CD8-positive, alpha-beta memory T cell (primary cell): ENCODE data around the gene RPA4. TPM values are rescaled to one million over a fixed set of nuclear protein-coding genes. Genes with fewer than 3 reads are reported as not detected.
"Not testable (repeated sequence)": the region's sequence is repeated elsewhere in the genome, so short reads cannot be mapped to it uniquely, and the experiment has no call there.

ENCODE experiments used
- CTCF ChIA-PET: fragments of 350-600 bp; sonication (Branson Sonifier 250); formaldehyde crosslinking; loops from one replicate; lab custom pipeline; 2021; ENCODE audit warnings: antibody characterized with exemption; lab: Charles Lee
- POLR2A ChIA-PET: fragments of 350-600 bp; sonication (Branson Sonifier 250); formaldehyde crosslinking; loops from one replicate; lab custom pipeline; 2021; ENCODE audit warnings: antibody characterized with exemption; lab: Charles Lee
- DNase-seq, 5 donors: peaks; one replicate each; pipeline versions ENCODE4 v3.0.0 to v3.0.0-alpha.2; 2020 to 2022; ENCODE audit warnings: mixed read lengths in 1 of 5
- H3K27ac ChIP-seq: one replicate; pipeline ENCODE4 v1.7.0; 2013; ENCODE audit warnings: low read depth, mild to moderate bottlenecking, low read length, moderate library complexity
- H3K27me3 ChIP-seq: 2 replicates; pipeline ENCODE4 v1.7.0; 2013; ENCODE audit warnings: low read length, mild to moderate bottlenecking; ENCODE audit not compliant: insufficient read depth, poor library complexity, severe bottlenecking
- H3K36me3 ChIP-seq: 2 replicates; pipeline ENCODE4 v1.7.0; 2013; ENCODE audit warnings: mild to moderate bottlenecking, low read length, moderate library complexity; ENCODE audit not compliant: insufficient read depth
- H3K4me1 ChIP-seq: 2 replicates; pipeline ENCODE4 v1.7.0; 2013; ENCODE audit warnings: mild to moderate bottlenecking, low read length, moderate library complexity; ENCODE audit not compliant: insufficient read depth
- H3K4me3 ChIP-seq: 2 replicates; pipeline ENCODE4 v1.7.0; 2013; ENCODE audit warnings: mild to moderate bottlenecking, low read length
- H3K9me3 ChIP-seq: 2 replicates; pipeline ENCODE4 v1.7.0; 2013; ENCODE audit warnings: mild to moderate bottlenecking, low read length
- H3K27ac Mint-ChIP-seq, 8 donors: one replicate each; pipeline ENCODE4 v1.8.0; 2020 to 2021; ENCODE audit warnings: mixed read lengths in 8 of 8, mild to moderate bottlenecking in 6 of 8, inconsistent platforms in 3 of 8, moderate library complexity in 3 of 8
- H3K27me3 Mint-ChIP-seq, 2 donors: one replicate each; pipeline ENCODE4 v1.8.0; 2020 to 2021; ENCODE audit warnings: mixed read lengths in 2 of 2, mild to moderate bottlenecking in 1 of 2, moderate library complexity in 1 of 2
- H3K36me3 Mint-ChIP-seq, 3 donors: one replicate each; pipeline ENCODE4 v1.8.0; 2020 to 2021; ENCODE audit warnings: mixed read lengths in 3 of 3, inconsistent platforms in 1 of 3, mild to moderate bottlenecking in 1 of 3
- H3K4me1 Mint-ChIP-seq, 3 donors: one replicate each; pipeline ENCODE4 v1.8.0; 2020 to 2021; ENCODE audit warnings: mixed read lengths in 3 of 3, inconsistent platforms in 1 of 3, mild to moderate bottlenecking in 1 of 3
- H3K4me3 Mint-ChIP-seq, 7 donors: one replicate each; pipeline ENCODE4 v1.8.0; 2020 to 2021; ENCODE audit warnings: mixed read lengths in 7 of 7, mild to moderate bottlenecking in 6 of 7, moderate library complexity in 4 of 7, inconsistent platforms in 2 of 7
- H3K9me3 Mint-ChIP-seq, 5 donors: one replicate each; pipeline ENCODE4 v1.8.0; 2020 to 2022; ENCODE audit warnings: mixed read lengths in 5 of 5, mild to moderate bottlenecking in 3 of 5, moderate library complexity in 2 of 5, inconsistent platforms in 1 of 5
- polyA plus RNA-seq: library from polyadenylated mRNA; unstranded; fragments of 300-500 nt; fragmentation: Illumina TruSeq; gene quantifications from one replicate; pipeline ENCODE4 v1.2.3, GENCODE V29; 2021
- total RNA-seq, 2 experiments: library from RNA; stranded (reverse); gene quantifications; one replicate each; pipeline ENCODE4 v1.2.3, GENCODE V29; 2021

RPA4 gene
- total RNA-seq, result under 1 TPM; 0.18 to 0.58 TPM
- polyA plus RNA-seq, result not detected

GRCh38 chrX:96883608-96884007 lies at the start of gene RPA4:
TSS of gene RPA4 (plus strand) at chrX:96883908. CDS start at chrX:96884311, 403 bp downstream.
- Mint-ChIP-seq H3K27ac (no peak within 1 kb of the TSS), H3K9me3 (no peaks in the 10 kb centered on the region), H3K36me3 (peaks cover 0 to 14% (median 2%) of the 10 kb centered on the region in 3 donors), H3K27me3 (no peaks in the 10 kb centered on the region), H3K4me3 (no peak within 1 kb of the TSS), H3K4me1 (no peaks in the 10 kb centered on the region)
- Histone ChIP-seq H3K4me1 (no peaks in the 10 kb centered on the region), H3K27me3 (no peaks in the 10 kb centered on the region), H3K4me3 (no peak within 1 kb of the TSS), H3K9me3 (no peaks in the 10 kb centered on the region), H3K36me3 (no peaks in the 10 kb centered on the region), H3K27ac (no peak within 1 kb of the TSS)
- ChIA-PET CTCF (no interaction called here), POLR2A (no interaction called here)
- no peak for DNase-seq

GRCh38 chrX:96834137-96834536 lies 49.6 kb upstream of the RPA4 start:
- Histone ChIP-seq H3K27ac (no peak overlapping the region), H3K9me3 (no peaks in the 10 kb centered on the region), H3K36me3 (no peaks in the 10 kb centered on the region), H3K27me3 (no peaks in the 10 kb centered on the region), H3K4me3 (no peak overlapping the region), H3K4me1 (no peaks in the 10 kb centered on the region)
- DNase-seq, result no peak
- no peaks in the 10 kb centered on the region for H3K36me3 Mint-ChIP-seq
- peaks cover 0 to 1% (median 0%) of the 10 kb centered on the region in 3 donors for H3K4me1 Mint-ChIP-seq
- no peaks in the 10 kb centered on the region for H3K9me3 Mint-ChIP-seq
- H3K4me3 Mint-ChIP-seq, result no peak overlapping the region
- H3K27ac Mint-ChIP-seq, result no peak overlapping the region
- peaks cover 0 to 2% of the 10 kb centered on the region in 2 donors for H3K27me3 Mint-ChIP-seq
- POLR2A ChIA-PET, result no interaction called here
- CTCF ChIA-PET, result no interaction called here

- Histone ChIP-seq H3K9me3 (no peaks in the 10 kb centered on the region), H3K4me3 (no peak overlapping the region), H3K27ac (no peak overlapping the region), H3K4me1 (no peaks in the 10 kb centered on the region), H3K36me3 (no peaks in the 10 kb centered on the region), H3K27me3 (no peaks in the 10 kb centered on the region)
- Mint-ChIP-seq H3K27me3 (no peaks in the 10 kb centered on the region), H3K27ac (peak overlapping the region in 1 of 8 donors; percentile 82), H3K36me3 (no peaks in the 10 kb centered on the region), H3K4me3 (no peak overlapping the region), H3K4me1 (peaks cover 0 to 1% (median 0%) of the 10 kb centered on the region in 3 donors), H3K9me3 (no peaks in the 10 kb centered on the region)
- CTCF ChIA-PET, result no interaction called here
- no peak for DNase-seq
- POLR2A ChIA-PET, result no interaction called here
Observed at GRCh38 chrX:96835660-96836289, 47.9 kb upstream of the RPA4 start.

GRCh38 chrX:96837808-96838207 lies 45.9 kb upstream of the RPA4 start:
- Mint-ChIP-seq H3K4me1 (peaks cover 0 to 1% (median 0%) of the 10 kb centered on the region in 3 donors), H3K36me3 (peaks cover 0 to 2% (median 0%) of the 10 kb centered on the region in 3 donors), H3K4me3 (no peak overlapping the region), H3K9me3 (no peaks in the 10 kb centered on the region), H3K27me3 (no peaks in the 10 kb centered on the region), H3K27ac (no peak overlapping the region)
- Histone ChIP-seq H3K4me1 (no peaks in the 10 kb centered on the region), H3K9me3 (no peaks in the 10 kb centered on the region), H3K36me3 (no peaks in the 10 kb centered on the region), H3K4me3 (no peak overlapping the region), H3K27me3 (no peaks in the 10 kb centered on the region), H3K27ac (no peak overlapping the region)
- POLR2A ChIA-PET, result no interaction called here
- CTCF ChIA-PET, result no interaction called here
- no peak for DNase-seq

GRCh38 chrX:96838537-96838936 lies 45.2 kb upstream of the RPA4 start:
- Mint-ChIP-seq H3K4me3 (no peak overlapping the region), H3K9me3 (no peaks in the 10 kb centered on the region), H3K27ac (no peak overlapping the region), H3K4me1 (peaks cover 0 to 1% (median 0%) of the 10 kb centered on the region in 3 donors), H3K36me3 (peaks cover 0 to 2% (median 0%) of the 10 kb centered on the region in 3 donors), H3K27me3 (peaks cover 0 to 1% of the 10 kb centered on the region in 2 donors)
- ChIA-PET CTCF (no interaction called here), POLR2A (no interaction called here)
- H3K27me3 ChIP-seq, result no peaks in the 10 kb centered on the region
- no peak overlapping the region for H3K27ac ChIP-seq
- no peaks in the 10 kb centered on the region for H3K9me3 ChIP-seq
- no peaks in the 10 kb centered on the region for H3K4me1 ChIP-seq
- H3K36me3 ChIP-seq, result no peaks in the 10 kb centered on the region
- DNase-seq, result no peak
- H3K4me3 ChIP-seq, result no peak overlapping the region

- H3K27ac ChIP-seq, result no peak overlapping the region
- H3K27ac Mint-ChIP-seq, result no peak overlapping the region
- no peak overlapping the region for H3K4me3 Mint-ChIP-seq
- H3K27me3 Mint-ChIP-seq, result peaks cover 0 to 5% of the 10 kb centered on the region in 2 donors
- peaks cover 0 to 2% (median 0%) of the 10 kb centered on the region in 3 donors for H3K36me3 Mint-ChIP-seq
- no peaks in the 10 kb centered on the region for H3K36me3 ChIP-seq
- H3K27me3 ChIP-seq, result no peaks in the 10 kb centered on the region
- no peak for DNase-seq
- H3K9me3 ChIP-seq, result no peaks in the 10 kb centered on the region
- H3K4me3 ChIP-seq, result no peak overlapping the region
- H3K4me1 Mint-ChIP-seq, result peaks cover 0 to 2% (median 0%) of the 10 kb centered on the region in 3 donors
- H3K9me3 Mint-ChIP-seq, result no peaks in the 10 kb centered on the region
- CTCF ChIA-PET, result no interaction called here
- POLR2A ChIA-PET, result no interaction called here
- H3K4me1 ChIP-seq, result no peaks in the 10 kb centered on the region
Observed at GRCh38 chrX:96841325-96841724, 42.4 kb upstream of the RPA4 start.

- H3K9me3 ChIP-seq, H3K4me1 Mint-ChIP-seq, H3K27ac Mint-ChIP-seq, H3K36me3 Mint-ChIP-seq, H3K36me3 ChIP-seq, H3K27me3 Mint-ChIP-seq, H3K27me3 ChIP-seq, H3K4me3 ChIP-seq, DNase-seq, H3K9me3 Mint-ChIP-seq, H3K27ac ChIP-seq, H3K4me1 ChIP-seq, H3K4me3 Mint-ChIP-seq, POLR2A ChIA-PET, CTCF ChIA-PET: not testable (repeated sequence)
Observed at GRCh38 chrX:96841866-96842265, 41.8 kb upstream of the RPA4 start.

GRCh38 chrX:96843566-96843965 lies 40.1 kb upstream of the RPA4 start:
- Mint-ChIP-seq H3K27me3 (peaks cover 0 to 5% of the 10 kb centered on the region in 2 donors), H3K4me3 (no peak overlapping the region), H3K36me3 (peaks cover 0 to 2% (median 0%) of the 10 kb centered on the region in 3 donors), H3K27ac (no peak overlapping the region), H3K4me1 (peaks cover 0 to 5% (median 2%) of the 10 kb centered on the region in 3 donors), H3K9me3 (no peaks in the 10 kb centered on the region)
- ChIA-PET CTCF (no interaction called here), POLR2A (no interaction called here)
- DNase-seq, result no peak
- Histone ChIP-seq H3K4me3 (no peak overlapping the region), H3K27ac (no peak overlapping the region), H3K27me3 (no peaks in the 10 kb centered on the region), H3K9me3 (no peaks in the 10 kb centered on the region), H3K36me3 (no peaks in the 10 kb centered on the region), H3K4me1 (no peaks in the 10 kb centered on the region)
